SK-N-SH (cell line): ENCODE results near the gene DNAJC13. TPM values are rescaled to one million over a fixed set of nuclear protein-coding genes. Genes with fewer than 3 reads are reported as not detected.
A peak's percentile ranks its signal among the peaks of the same experiment; 100 is the strongest.

Experiments used
- CTCF ChIA-PET: fragments of 300-600, 350-600 bp; formaldehyde crosslinking; extraction: SDS; loops from one replicate; lab custom pipeline; 2021; lab: Yijun Ruan, JAX
- POLR2A ChIA-PET: fragments of 350-600 bp; sonication (Branson Sonifier 250); formaldehyde crosslinking; extraction: SDS; loops from one replicate; lab custom pipeline; 2020; ENCODE audit warnings: antibody characterized with exemption, inconsistent platforms; lab: Yijun Ruan, JAX
- DNase-seq: peaks from one replicate; pipeline ENCODE4 v3.0.0; 2012
- H2AFZ ChIP-seq: fragments of 200-600 bp; sonication (generic); 2 replicates; pipeline ENCODE4 v1.8.1; 2016; ENCODE audit warnings: antibody characterized with exemption, mild to moderate bottlenecking, low read depth
- H3F3A ChIP-seq: fragments of 200-600 bp; sonication (generic); replicated peaks from 2 replicates; pipeline ENCODE3; 2016; ENCODE audit warnings: antibody characterized with exemption, mild to moderate bottlenecking; ENCODE audit not compliant: insufficient read depth
- H3K27ac ChIP-seq, 2 experiments: fragments of 200-500 bp in 1 of 2; fragments of 200-600 bp in 1 of 2; sonication (Bioruptor generic) in 1 of 2; sonication (generic), shearing (Covaris generic) in 1 of 2; 2 replicates each; pipeline versions ENCODE4 v1.5.1 to v1.6.1; 2014 to 2016; ENCODE audit warnings: low read depth in 2 of 2, inconsistent platforms in 1 of 2, low read length in 1 of 2, mild to moderate bottlenecking in 1 of 2, mixed read lengths in 1 of 2
- H3K27me3 ChIP-seq: fragments of 200-600 bp; sonication (generic), shearing (Covaris generic); 2 replicates; pipeline ENCODE4 v1.6.1; 2016; ENCODE audit warnings: mixed run types; ENCODE audit not compliant: insufficient read depth
- H3K36me3 ChIP-seq, 2 experiments: fragments of 200-500 bp in 1 of 2; fragments of 200-600 bp in 1 of 2; sonication (Bioruptor generic) in 1 of 2; sonication (generic) in 1 of 2; replicated peaks in 1 of 2; 2 replicates each; pipeline versions ENCODE3 to v1.5.1; 2014 to 2016; ENCODE audit warnings: low read length in 1 of 2, mild to moderate bottlenecking in 1 of 2; ENCODE audit not compliant: insufficient read depth in 2 of 2, control insufficient read depth in 1 of 2
- H3K4me1 ChIP-seq, 2 experiments: fragments of 200-500 bp in 1 of 2; fragments of 200-600 bp in 1 of 2; sonication (Bioruptor generic) in 1 of 2; sonication (generic), shearing (Covaris generic) in 1 of 2; 2 replicates each; pipeline versions ENCODE4 v1.5.1 to v1.6.1; 2014 to 2016; ENCODE audit warnings: low read depth in 1 of 2, low read length in 1 of 2, mixed run types in 1 of 2; ENCODE audit not compliant: insufficient read depth in 2 of 2, control insufficient read depth in 1 of 2
- H3K4me2 ChIP-seq: fragments of 200-600 bp; sonication (generic), shearing (Covaris generic); 2 replicates; pipeline ENCODE4 v1.6.1; 2017; ENCODE audit warnings: mixed run types
- H3K4me3 ChIP-seq, 2 experiments: fragments of 200-500 bp in 1 of 2; fragments of 200-600 bp in 1 of 2; sonication (Bioruptor generic) in 1 of 2; sonication (generic), shearing (Covaris generic) in 1 of 2; 2 replicates each; pipeline versions ENCODE4 v1.5.1 to v1.8.1; 2014 to 2016; ENCODE audit warnings: low read depth in 2 of 2, inconsistent platforms in 1 of 2, low read length in 1 of 2, mild to moderate bottlenecking in 1 of 2, mixed read lengths in 1 of 2, moderate library complexity in 1 of 2
- H3K79me2 ChIP-seq: fragments of 200-600 bp; sonication (generic); 2 replicates; pipeline ENCODE4 v1.8.1; 2017; ENCODE audit warnings: mild to moderate bottlenecking; ENCODE audit not compliant: insufficient read depth
- H3K9ac ChIP-seq: fragments of 200-600 bp; sonication (generic); 2 replicates; pipeline ENCODE4 v1.6.1; 2017; ENCODE audit warnings: mixed run types
- H3K9me2 ChIP-seq: fragments of 200-600 bp; sonication (generic); 2 replicates; pipeline ENCODE4 v1.6.1; 2017; ENCODE audit warnings: mixed run types
- H3K9me3 ChIP-seq: fragments of 200-600 bp; sonication (generic); 2 replicates; pipeline ENCODE4 v1.6.1; 2017; ENCODE audit warnings: mixed run types, mild to moderate bottlenecking, moderate library complexity
- H4K20me1 ChIP-seq: fragments of 200-600 bp; sonication (generic); 2 replicates; pipeline ENCODE4 v1.6.1; 2017; ENCODE audit warnings: mild to moderate bottlenecking, mixed run types; ENCODE audit not compliant: insufficient read depth
- CHD2 ChIP-seq: fragments of 150-350 bp; IDR thresholded peaks from 2 replicates; pipeline ENCODE4 v1.6.1; 2018; ENCODE audit warnings: low read length; ENCODE audit not compliant: partially characterized antibody
- CTCF ChIP-seq: fragments of 200-600 bp; sonication (generic); IDR thresholded peaks from 2 replicates; pipeline ENCODE4 v1.6.1; 2017; ENCODE audit warnings: antibody characterized with exemption, mild to moderate bottlenecking, moderate library complexity
- FOSL2 ChIP-seq: IDR thresholded peaks from 2 replicates; pipeline ENCODE4 v1.4.0; 2012; ENCODE audit warnings: low read depth, mild to moderate bottlenecking, moderate library complexity, borderline replicate concordance
- FOXM1 ChIP-seq: IDR thresholded peaks from 2 replicates; pipeline ENCODE4 v1.4.0; 2012; ENCODE audit warnings: low read depth, mild to moderate bottlenecking
- GATA2 ChIP-seq: sonication (generic); formaldehyde crosslinking; IDR thresholded peaks from 2 replicates; pipeline ENCODE4 v1.5.0; 2020; ENCODE audit warnings: mild to moderate bottlenecking, missing genetic modification reagents
- MEF2A ChIP-seq: IDR thresholded peaks from 2 replicates; pipeline ENCODE4 v1.4.0; 2012; ENCODE audit warnings: low read depth, borderline replicate concordance
- MXI1 ChIP-seq: IDR thresholded peaks from 2 replicates; pipeline ENCODE4 v1.6.1; 2012; ENCODE audit warnings: mild to moderate bottlenecking, low read depth, low read length, improper control_type of control experiment
- NFIC ChIP-seq: IDR thresholded peaks from 2 replicates; pipeline ENCODE4 v1.4.0; 2012; ENCODE audit warnings: borderline replicate concordance
- NRF1 ChIP-seq: IDR thresholded peaks from 2 replicates; pipeline ENCODE4 v1.6.1; 2012; ENCODE audit warnings: low read depth, mild to moderate bottlenecking, low read length
- POLR2AphosphoS5 ChIP-seq: IDR thresholded peaks from 2 replicates; pipeline ENCODE4 v1.6.1; 2012; ENCODE audit warnings: low read depth, low read length
- RAD21 ChIP-seq: IDR thresholded peaks from 2 replicates; pipeline ENCODE4 v1.6.1; 2012; ENCODE audit warnings: mild to moderate bottlenecking, low read length
- REST ChIP-seq: IDR thresholded peaks from 2 replicates; pipeline ENCODE4 v1.6.1; 2012; ENCODE audit warnings: mild to moderate bottlenecking, low read depth, low read length, moderate library complexity
- RXRA ChIP-seq: IDR thresholded peaks from 2 replicates; pipeline ENCODE4 v1.4.0; 2012; ENCODE audit warnings: low read depth, mild to moderate bottlenecking, borderline replicate concordance
- SMC3 ChIP-seq: IDR thresholded peaks from 2 replicates; pipeline ENCODE4 v1.6.1; 2012; ENCODE audit warnings: low read depth, low read length, improper control_type of control experiment
- TAF1 ChIP-seq: IDR thresholded peaks from 2 replicates; pipeline ENCODE4 v1.6.1; 2012; ENCODE audit warnings: low read depth, mild to moderate bottlenecking, low read length, moderate library complexity, borderline replicate concordance
- TCF12 ChIP-seq: IDR thresholded peaks from 2 replicates; pipeline ENCODE4 v1.4.0; 2012
- USF1 ChIP-seq: IDR thresholded peaks from 2 replicates; pipeline ENCODE4 v1.4.0; 2012; ENCODE audit warnings: low read depth, borderline replicate concordance
- YY1 ChIP-seq: IDR thresholded peaks from 2 replicates; pipeline ENCODE4 v1.4.0; 2012; ENCODE audit warnings: low read depth, mild to moderate bottlenecking
- WGBS: methylation state at CpG from one replicate; pipeline ENCODE4 v1.1.6; 2017; ENCODE audit warnings: low lambda C conversion rate; 5-methylcytosine and 5-hydroxymethylcytosine counted together
- polyA plus RNA-seq, 3 experiments: library from polyadenylated mRNA; depleted of rRNA; stranded (reverse); fragments of >200 nt; gene quantifications; 2 replicates each; pipeline ENCODE4 v1.2.3, GENCODE V29; 2012
- TF ChIP-seq, protein P1 (sequence below): IDR thresholded peaks from 2 replicates; pipeline ENCODE4 v1.4.0; 2012; ENCODE audit warnings: low read depth

Gene DNAJC13
- polyA plus RNA-seq, 1 of the 3 experiments (the other 2 are of a cell fraction) = 10.8 TPM

DNA sequence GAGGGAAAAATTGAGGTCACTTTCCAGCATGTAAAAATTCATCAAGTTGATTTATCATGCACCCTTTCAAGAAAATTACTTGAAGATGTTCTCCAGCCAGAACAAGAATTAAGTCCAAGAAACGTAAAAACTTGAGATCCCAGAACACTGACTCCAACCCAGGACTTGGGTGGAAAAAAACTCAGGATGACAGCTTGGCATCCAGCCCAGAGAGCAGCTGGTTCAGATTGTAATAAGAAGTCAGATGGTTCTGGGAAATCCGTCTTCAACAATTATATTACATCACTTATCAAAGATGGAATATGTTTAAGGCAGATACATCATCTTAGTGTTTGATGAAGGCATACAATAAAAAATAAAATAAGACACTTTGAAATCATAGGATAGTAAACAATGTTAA lies 23.0 kb upstream of the DNAJC13 start (continued):
- TF ChIP-seq CTCF = no peak
- no peak for TF ChIP-seq NRF1
- peak; percentile 93 for TF ChIP-seq TCF12

DNA sequence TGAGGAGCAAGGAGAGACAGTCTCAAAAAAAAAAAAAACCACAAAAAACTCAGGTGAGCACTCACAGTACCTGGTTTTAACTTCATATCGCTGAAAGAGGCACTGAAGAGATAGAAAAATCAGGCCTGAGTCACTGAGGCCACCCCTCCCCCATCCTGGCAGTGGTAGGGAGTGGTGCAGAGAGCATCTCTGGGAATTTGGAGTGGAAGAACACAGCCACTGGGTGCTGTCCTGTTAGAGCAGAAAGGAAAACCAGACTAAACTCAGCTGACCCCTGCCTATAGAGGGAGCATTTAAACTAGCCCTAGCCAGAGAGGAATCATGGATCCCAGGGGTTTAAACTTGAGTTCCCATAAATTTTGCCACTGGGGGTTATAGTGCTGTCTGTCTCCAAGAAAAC lies 22.2 kb upstream of the DNAJC13 start:
- H3F3A ChIP-seq = no peaks in the 10 kb centered on the region
- H3K9me3 ChIP-seq = no peaks in the 10 kb centered on the region
- no peaks in the 10 kb centered on the region for H3K79me2 ChIP-seq
- no peak overlapping the region for H3K9ac ChIP-seq
- peaks cover 0 to 12% of the 10 kb centered on the region in 2 experiments; a peak in 2 of 4 replicates for H3K4me1 ChIP-seq
- no peaks in the 10 kb centered on the region for H3K36me3 ChIP-seq
- no peaks in the 10 kb centered on the region for H4K20me1 ChIP-seq
- H3K4me2 ChIP-seq = no peak overlapping the region
- ChIA-PET CTCF (interaction anchor here (1.5 to 14.1 kb wide), 5 partner anchors 14 to 360 kb away, joined by 3 to 383 read pairs (median 4); partner anchors contain the start of gene CPNE4), POLR2A (no interaction called here)
- 31% methylated on average over 1 of the region's 1 CpG for WGBS
- no peaks in the 10 kb centered on the region for H3K9me2 ChIP-seq
- DNase-seq = no peak
- H2AFZ ChIP-seq = no peak overlapping the region
- TF ChIP-seq RXRA = no peak
- no peak for TF ChIP-seq YY1
- TF ChIP-seq, protein P1, sequence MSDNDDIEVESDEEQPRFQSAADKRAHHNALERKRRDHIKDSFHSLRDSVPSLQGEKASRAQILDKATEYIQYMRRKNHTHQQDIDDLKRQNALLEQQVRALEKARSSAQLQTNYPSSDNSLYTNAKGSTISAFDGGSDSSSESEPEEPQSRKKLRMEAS = no peak
- TF ChIP-seq GATA2 (CRISPR knock-in tag) = no peak
- TF ChIP-seq RAD21 = no peak
- TF ChIP-seq MXI1 = no peak
- TF ChIP-seq MEF2A = no peak
- TF ChIP-seq FOXM1 = no peak
- no peak for TF ChIP-seq NFIC
- TF ChIP-seq REST = no peak
- TF ChIP-seq POLR2AphosphoS5 = no peak
- TF ChIP-seq SMC3 = no peak
- TF ChIP-seq TCF12 = no peak
- TF ChIP-seq USF1 = no peak
- no peak for TF ChIP-seq FOSL2
- TF ChIP-seq CHD2 = no peak
- no peak for TF ChIP-seq TAF1
- H3K27me3 ChIP-seq = no peaks in the 10 kb centered on the region
- no peak overlapping the region for H3K4me3 ChIP-seq
- H3K27ac ChIP-seq = no peak overlapping the region
